Immature natural killer cell (primary cell): ENCODE results near the gene TMEM41A. TPM values are rescaled to one million over a fixed set of nuclear protein-coding genes. Genes with fewer than 3 reads are reported as not detected.
"Not testable (repeated sequence)": the region's sequence is repeated elsewhere in the genome, so short reads cannot be mapped to it uniquely, and the experiment has no call there.

Source experiments
- DNase-seq, 3 donors: peaks; one replicate each; pipeline ENCODE4 v3.0.0; 2022; ENCODE audit warnings: mixed read lengths in 1 of 3
- H3K27ac Mint-ChIP-seq, 6 donors: one replicate each; pipeline ENCODE4 v1.8.0; 2020; ENCODE audit warnings: mixed read lengths in 6 of 6, mild to moderate bottlenecking in 5 of 6, inconsistent platforms in 4 of 6, moderate library complexity in 3 of 6
- H3K27me3 Mint-ChIP-seq, 3 donors: one replicate each; pipeline ENCODE4 v1.8.0; 2020 to 2021; ENCODE audit warnings: low read depth in 3 of 3, mild to moderate bottlenecking in 3 of 3, mixed read lengths in 3 of 3, moderate library complexity in 3 of 3, inconsistent platforms in 1 of 3
- H3K36me3 Mint-ChIP-seq, 3 donors: one replicate each; pipeline ENCODE4 v1.8.0; 2020; ENCODE audit warnings: mixed read lengths in 3 of 3, inconsistent platforms in 2 of 3, mild to moderate bottlenecking in 2 of 3
- H3K4me1 Mint-ChIP-seq, 2 donors: one replicate each; pipeline ENCODE4 v1.8.0; 2020; ENCODE audit warnings: inconsistent platforms in 2 of 2, mild to moderate bottlenecking in 2 of 2, mixed read lengths in 2 of 2, moderate library complexity in 1 of 2
- H3K4me3 Mint-ChIP-seq, 5 donors: one replicate each; pipeline ENCODE4 v1.8.0; 2020; ENCODE audit warnings: mild to moderate bottlenecking in 5 of 5, mixed read lengths in 5 of 5, inconsistent platforms in 3 of 5, moderate library complexity in 3 of 5
- H3K9me3 Mint-ChIP-seq, 6 donors: one replicate each; pipeline ENCODE4 v1.8.0; 2020; ENCODE audit warnings: mild to moderate bottlenecking in 6 of 6, mixed read lengths in 6 of 6, inconsistent platforms in 4 of 6, moderate library complexity in 3 of 6
- polyA plus RNA-seq, 3 donors: library from polyadenylated mRNA; unstranded; fragments of 300-500 nt; fragmentation: Illumina TruSeq; gene quantifications; one replicate each; pipeline ENCODE4 v1.2.3, GENCODE V29; 2021

Gene TMEM41A
- polyA plus RNA-seq, 3 donors from 2014 or later = 17.3 to 26.2 (median 21.4) TPM

GRCh38 chr3:185473290-185473815 lies 25.5 kb downstream of the TMEM41A start:
- Mint-ChIP-seq H3K27ac (no peak overlapping the region), H3K27me3 (peaks cover 0 to 4% (median 0%) of the 10 kb centered on the region in 3 donors), H3K9me3 (no peaks in the 10 kb centered on the region), H3K4me1 (no peaks in the 10 kb centered on the region), H3K4me3 (no peak overlapping the region), H3K36me3 (peaks cover 18 to 29% (median 21%) of the 10 kb centered on the region in 3 donors)
- no peak for DNase-seq

DNA sequence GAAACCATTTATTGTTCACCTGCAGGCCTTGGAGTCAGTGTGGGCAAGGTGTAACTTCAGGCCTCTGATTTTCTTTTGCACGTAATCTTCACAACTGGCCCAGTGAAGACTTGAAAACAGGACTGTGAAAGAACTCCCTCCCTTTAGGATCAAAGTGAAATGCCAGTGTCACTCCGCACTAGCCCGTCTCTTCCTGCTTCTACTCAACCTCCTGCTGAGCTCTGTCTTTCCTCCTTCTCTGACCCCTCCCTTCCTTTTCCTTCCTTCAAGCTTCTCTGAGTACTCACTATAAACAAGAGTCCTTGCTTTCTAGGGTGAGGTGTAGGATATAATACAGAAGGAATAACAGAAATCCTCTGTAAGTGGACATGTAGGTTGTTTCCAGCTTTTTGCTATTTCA lies 28.5 kb downstream of the TMEM41A start:
- H3K27ac Mint-ChIP-seq = no peak overlapping the region
- H3K27me3 Mint-ChIP-seq = peaks cover 0 to 4% (median 0%) of the 10 kb centered on the region in 3 donors
- no peaks in the 10 kb centered on the region for H3K4me1 Mint-ChIP-seq
- H3K9me3 Mint-ChIP-seq = no peaks in the 10 kb centered on the region
- H3K36me3 Mint-ChIP-seq = peaks cover 17 to 20% (median 18%) of the 10 kb centered on the region in 3 donors
- DNase-seq = no peak
- H3K4me3 Mint-ChIP-seq = no peak overlapping the region

- DNase-seq = no peak
- no peak overlapping the region for H3K4me3 Mint-ChIP-seq
- H3K27me3 Mint-ChIP-seq = peaks cover 0 to 2% (median 0%) of the 10 kb centered on the region in 3 donors
- no peaks in the 10 kb centered on the region for H3K9me3 Mint-ChIP-seq
- no peaks in the 10 kb centered on the region for H3K4me1 Mint-ChIP-seq
- peaks cover 14 to 16% (median 14%) of the 10 kb centered on the region in 3 donors for H3K36me3 Mint-ChIP-seq
- peak overlapping the region in 1 of 6 donors; percentile 74 for H3K27ac Mint-ChIP-seq
Observed at GRCh38 chr3:185469542-185469941, 29.3 kb downstream of the TMEM41A start.

DNA sequence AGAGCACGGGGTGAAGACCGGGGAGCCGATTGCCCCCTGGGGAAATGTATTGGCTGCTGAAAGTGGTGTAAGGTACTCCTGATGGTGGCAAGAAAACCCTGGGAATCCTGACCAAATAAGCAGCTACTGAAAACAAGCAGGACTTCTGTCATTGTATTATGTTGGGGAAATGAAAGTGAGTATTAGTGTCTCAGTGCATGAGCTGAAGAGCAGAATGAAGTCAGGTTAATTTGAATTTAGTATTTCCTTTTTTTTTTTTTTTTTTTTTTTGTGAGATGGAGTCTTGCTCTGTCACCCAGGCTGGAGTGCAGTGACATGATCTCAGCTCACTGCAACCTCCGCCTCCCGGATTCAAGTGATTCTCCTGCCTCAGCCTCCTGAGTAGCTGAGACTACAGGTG lies 32.7 kb downstream of the TMEM41A start:
- H3K9me3 Mint-ChIP-seq = not testable (repeated sequence)

DNA sequence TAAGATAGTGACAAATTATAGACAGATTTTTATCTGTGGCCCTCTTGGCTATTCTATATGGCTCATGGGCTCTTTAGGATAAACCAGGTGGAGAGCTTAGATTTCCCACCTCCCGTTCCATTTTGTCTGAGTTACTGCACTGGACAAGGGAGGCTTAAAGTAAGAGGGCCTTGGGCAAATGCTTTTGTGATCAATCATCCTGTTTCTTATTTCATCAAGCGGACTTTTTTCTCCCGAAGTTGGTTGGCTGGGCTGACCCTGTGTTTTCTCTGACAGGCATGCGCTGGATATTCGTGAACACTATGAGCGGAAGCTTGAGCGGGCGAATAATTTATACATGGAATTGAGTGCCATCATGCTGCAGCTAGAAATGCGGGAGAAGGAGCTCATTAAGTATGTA lies 33.4 kb downstream of the TMEM41A start:
- Mint-ChIP-seq H3K9me3 (no peaks in the 10 kb centered on the region), H3K27me3 (peaks cover 0 to 5% (median 0%) of the 10 kb centered on the region in 3 donors), H3K36me3 (peaks cover 10 to 14% (median 10%) of the 10 kb centered on the region in 3 donors), H3K4me1 (no peaks in the 10 kb centered on the region), H3K27ac (no peak overlapping the region), H3K4me3 (no peak overlapping the region)
- DNase-seq = no peak

More for the DNA sequence above, 32.7 kb downstream of the TMEM41A start:
- not testable (repeated sequence) for H3K27ac Mint-ChIP-seq, DNase-seq, H3K4me3 Mint-ChIP-seq, H3K27me3 Mint-ChIP-seq, H3K4me1 Mint-ChIP-seq
- peaks cover 10 to 14% (median 10%) of the 10 kb centered on the region in 3 donors for H3K36me3 Mint-ChIP-seq

DNA sequence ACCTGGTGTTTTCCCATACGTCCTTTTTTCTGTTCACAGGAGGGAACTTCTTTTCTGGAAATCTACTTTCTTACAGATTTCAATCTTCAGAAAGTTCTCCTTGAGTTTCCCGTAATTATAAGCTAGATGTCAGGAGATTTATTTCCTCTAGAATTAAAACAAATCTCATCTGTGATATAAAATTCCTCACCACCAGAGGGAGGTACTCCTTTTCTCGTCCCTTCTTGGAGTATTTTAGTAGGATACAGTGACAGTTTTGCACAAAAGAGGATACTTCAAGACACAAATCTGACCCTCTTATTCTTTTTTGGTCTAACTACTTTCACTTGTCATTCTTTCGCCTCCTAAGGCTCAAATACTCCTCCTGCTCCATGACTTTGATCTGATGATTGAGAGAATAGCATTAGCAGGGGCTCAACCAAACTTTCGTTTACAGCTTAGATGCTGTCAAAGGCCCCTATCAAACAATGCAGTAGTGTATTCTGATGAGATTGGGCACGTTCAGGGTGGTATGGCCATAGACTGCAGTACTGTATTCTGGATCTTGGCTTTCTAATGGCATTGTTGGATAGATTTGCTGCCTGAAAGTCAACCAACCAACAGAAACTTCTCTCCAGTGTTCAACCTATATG lies 38.0 kb downstream of the TMEM41A start:
- no peaks in the 10 kb centered on the region for H3K4me1 Mint-ChIP-seq
- H3K9me3 Mint-ChIP-seq = no peaks in the 10 kb centered on the region
- peaks cover 0 to 5% (median 0%) of the 10 kb centered on the region in 3 donors for H3K27me3 Mint-ChIP-seq
- DNase-seq = no peak
- peaks cover 8 to 14% (median 10%) of the 10 kb centered on the region in 3 donors for H3K36me3 Mint-ChIP-seq
- no peak overlapping the region for H3K27ac Mint-ChIP-seq
- H3K4me3 Mint-ChIP-seq = no peak overlapping the region

DNA sequence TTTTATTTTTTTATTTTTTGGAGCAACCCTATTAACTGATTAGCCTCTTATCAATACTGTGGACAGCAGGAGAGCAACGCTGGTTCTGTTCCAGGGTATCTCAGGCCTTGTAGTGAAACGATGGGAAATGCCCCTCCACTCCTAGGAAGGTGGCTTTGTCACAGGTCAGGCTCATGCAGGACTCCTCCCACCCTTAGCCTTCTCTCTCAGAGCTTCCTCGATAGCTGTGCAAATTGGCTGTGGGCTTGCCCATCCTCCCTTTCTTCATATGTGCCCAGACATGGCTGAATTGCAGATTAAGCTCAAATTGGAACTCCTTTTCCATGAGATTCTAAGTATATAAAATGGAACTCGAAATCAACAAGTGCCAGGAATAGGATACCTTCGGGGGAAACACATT lies 38.5 kb downstream of the TMEM41A start:
- Mint-ChIP-seq H3K36me3 (peaks cover 3 to 14% (median 6%) of the 10 kb centered on the region in 3 donors), H3K27me3 (peaks cover 0 to 5% (median 0%) of the 10 kb centered on the region in 3 donors), H3K4me3 (no peak overlapping the region), H3K4me1 (no peaks in the 10 kb centered on the region), H3K9me3 (no peaks in the 10 kb centered on the region), H3K27ac (no peak overlapping the region)
- no peak for DNase-seq

- H3K27ac Mint-ChIP-seq = no peak overlapping the region
- H3K36me3 Mint-ChIP-seq = peaks cover 0 to 4% (median 0%) of the 10 kb centered on the region in 3 donors
- no peak overlapping the region for H3K4me3 Mint-ChIP-seq
- peaks cover 0 to 1% (median 0%) of the 10 kb centered on the region in 3 donors for H3K27me3 Mint-ChIP-seq
- no peak for DNase-seq
- no peaks in the 10 kb centered on the region for H3K9me3 Mint-ChIP-seq
- H3K4me1 Mint-ChIP-seq = no peaks in the 10 kb centered on the region
Observed at GRCh38 chr3:185457376-185457775, 41.5 kb downstream of the TMEM41A start.

DNA sequence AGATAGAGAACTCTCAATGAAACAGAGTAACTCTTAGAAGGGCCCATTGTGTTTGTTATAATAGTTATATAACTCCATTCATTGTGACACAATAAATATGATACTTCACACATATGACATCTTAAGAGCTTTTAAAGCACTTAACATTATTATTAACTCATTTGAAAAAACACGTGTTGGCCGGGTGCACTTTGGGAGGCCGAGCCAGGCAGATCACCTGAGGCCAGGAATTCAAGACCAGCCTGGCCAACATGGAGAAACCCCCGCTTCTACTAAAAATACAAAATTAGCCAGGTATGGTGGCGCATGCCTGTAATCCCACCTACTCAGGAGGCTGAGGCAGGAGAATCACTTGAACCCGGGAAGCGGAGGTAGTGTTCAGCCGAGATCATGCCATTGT lies 47.4 kb downstream of the TMEM41A start:
- not testable (repeated sequence) for H3K36me3 Mint-ChIP-seq, H3K4me1 Mint-ChIP-seq, H3K27ac Mint-ChIP-seq, H3K27me3 Mint-ChIP-seq, DNase-seq, H3K4me3 Mint-ChIP-seq, H3K9me3 Mint-ChIP-seq

DNA sequence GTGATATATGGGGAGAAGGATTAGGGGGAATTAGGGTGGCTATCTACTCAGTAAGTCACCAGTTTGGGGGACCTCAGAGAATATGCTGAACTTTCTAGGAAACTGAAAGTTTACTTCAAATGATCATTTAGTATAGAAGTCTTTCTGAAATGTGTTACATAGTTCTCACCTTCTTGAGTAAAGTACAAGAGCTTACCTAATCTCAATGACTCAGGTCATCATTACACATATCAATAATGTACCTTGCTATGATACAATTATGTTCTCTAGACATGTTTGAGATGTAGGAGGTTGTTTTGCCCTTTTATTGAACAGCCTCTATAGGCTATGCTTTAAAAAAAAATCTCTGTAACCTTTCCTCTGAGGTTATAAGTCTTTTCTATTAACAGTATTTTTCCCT lies 50.7 kb downstream of the TMEM41A start:
- Mint-ChIP-seq H3K27ac (no peak overlapping the region), H3K9me3 (no peaks in the 10 kb centered on the region), H3K36me3 (no peaks in the 10 kb centered on the region), H3K4me1 (no peaks in the 10 kb centered on the region), H3K27me3 (peaks cover 0 to under 1% (median 0%) of the 10 kb centered on the region in 3 donors), H3K4me3 (no peak overlapping the region)
- DNase-seq = no peak

DNA sequence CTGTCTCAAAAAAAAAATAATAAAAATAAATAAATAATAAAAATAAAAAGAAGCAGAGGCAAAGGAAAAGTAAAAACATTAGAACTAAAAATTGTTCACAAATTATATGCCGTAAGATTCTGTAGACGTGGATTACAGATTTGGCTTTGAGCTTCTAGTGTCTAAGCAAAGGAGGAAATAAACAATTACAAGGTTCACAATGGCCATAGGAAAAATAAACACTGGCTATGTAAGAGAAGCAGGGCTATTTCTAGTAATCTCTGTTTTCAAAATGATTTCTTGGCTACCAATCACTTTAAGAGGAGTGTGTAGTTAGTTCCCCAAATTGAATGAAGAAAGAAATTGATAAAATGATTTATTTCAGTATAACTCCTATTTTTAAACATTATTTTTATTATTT lies 54.5 kb downstream of the TMEM41A start:
- Mint-ChIP-seq H3K4me3 (no peak overlapping the region), H3K27ac (no peak overlapping the region), H3K27me3 (peaks cover 0 to 4% (median 3%) of the 10 kb centered on the region in 3 donors), H3K9me3 (no peaks in the 10 kb centered on the region), H3K4me1 (no peaks in the 10 kb centered on the region), H3K36me3 (no peaks in the 10 kb centered on the region)
- DNase-seq = no peak

- Mint-ChIP-seq H3K4me1 (no peaks in the 10 kb centered on the region), H3K9me3 (no peaks in the 10 kb centered on the region), H3K27ac (no peak overlapping the region), H3K36me3 (no peaks in the 10 kb centered on the region), H3K27me3 (peaks cover 0 to 4% (median 4%) of the 10 kb centered on the region in 3 donors), H3K4me3 (no peak overlapping the region)
- DNase-seq = no peak
Observed at GRCh38 chr3:185442031-185442430, 56.8 kb downstream of the TMEM41A start.

GRCh38 chr3:185439745-185440466 lies 58.9 kb downstream of the TMEM41A start:
- H3K4me3 Mint-ChIP-seq = no peak overlapping the region
- H3K9me3 Mint-ChIP-seq = no peaks in the 10 kb centered on the region
- H3K4me1 Mint-ChIP-seq = no peaks in the 10 kb centered on the region
- no peak for DNase-seq
- peaks cover 0 to 4% (median 4%) of the 10 kb centered on the region in 3 donors for H3K27me3 Mint-ChIP-seq
- no peaks in the 10 kb centered on the region for H3K36me3 Mint-ChIP-seq
- no peak overlapping the region for H3K27ac Mint-ChIP-seq
